Measurements from ENCODE around the gene DCBLD1. TPM values are rescaled to one million over a fixed set of nuclear protein-coding genes. Genes with fewer than 3 reads are reported as not detected.

The DCBLD1 gene
- total RNA-seq, 1 experiment from 2014 or later, result 11.2 TPM

GRCh38 chr6:117518870-117519269 lies 36.4 kb downstream of the DCBLD1 start:
- ChIA-PET CTCF (no interaction called here), POLR2A (no interaction called here)
- no peak overlapping the region for H3K27ac Mint-ChIP-seq
- no peaks in the 10 kb centered on the region for H3K27me3 Mint-ChIP-seq (ENCODE audit: low read depth)
- H3K36me3 Mint-ChIP-seq, result peaks cover 17% of the 10 kb centered on the region
- ATAC-seq (no peak), DNase-seq (ENCODE audit: low spot score) (no peak)
- peaks cover 18% of the 10 kb centered on the region for H3K9me3 Mint-ChIP-seq
- H3K4me1 Mint-ChIP-seq, result peaks cover 11% of the 10 kb centered on the region
- H3K4me3 Mint-ChIP-seq, result no peak overlapping the region
- TF ChIP-seq MLX (CRISPR knock-in tag; IDR thresholded peaks at IDR 0.05) (no peak), SP1 (CRISPR knock-in tag; conservative IDR thresholded peaks at IDR 0.05) (no peak), NR1H2 (CRISPR knock-in tag; IDR thresholded peaks at IDR 0.05) (no peak), RELA (CRISPR knock-in tag; IDR thresholded peaks at IDR 0.05; ENCODE audit: borderline replicate concordance) (no peak)

- Mint-ChIP-seq H3K9me3 (peaks cover 18% of the 10 kb centered on the region), H3K27me3 (ENCODE audit: low read depth) (no peaks in the 10 kb centered on the region), H3K36me3 (peaks cover 17% of the 10 kb centered on the region), H3K4me1 (peaks cover 17% of the 10 kb centered on the region), H3K4me3 (no peak overlapping the region), H3K27ac (no peak overlapping the region; the same call in 1 of the 2 replicates)
- POLR2A ChIA-PET, result no interaction called here
- CTCF ChIA-PET, result interaction anchor here (0.6 kb wide), 1 partner anchor 71 kb away, joined by 5 read pairs; no protein-coding TSS in a partner anchor
- no peak for ATAC-seq
- DNase-seq (ENCODE audit: low spot score), result no peak
- no peak for TF ChIP-seq AR (CRISPR knock-in tag; IDR thresholded peaks at IDR 0.05)
- TF ChIP-seq TCF7 (CRISPR knock-in tag; IDR thresholded peaks at IDR 0.05; ENCODE audit: low read depth), result no peak
- no peak for TF ChIP-seq HMGXB4 (CRISPR knock-in tag; IDR thresholded peaks at IDR 0.05)
Measured at GRCh38 chr6:117520603-117521395, 38.3 kb downstream of the DCBLD1 start.

GRCh38 chr6:117521791-117522502 lies 39.5 kb downstream of the DCBLD1 start:
- H3K27ac Mint-ChIP-seq, result no peak overlapping the region
- POLR2A ChIA-PET, result no interaction called here
- H3K27me3 Mint-ChIP-seq (ENCODE audit: low read depth), result no peaks in the 10 kb centered on the region
- peaks cover 11% of the 10 kb centered on the region for H3K36me3 Mint-ChIP-seq
- CTCF ChIA-PET, result no interaction called here
- peaks cover 12% of the 10 kb centered on the region for H3K9me3 Mint-ChIP-seq
- DNase-seq (ENCODE audit: low spot score), result no peak
- no peak overlapping the region for H3K4me3 Mint-ChIP-seq
- ATAC-seq, result no peak
- H3K4me1 Mint-ChIP-seq, result peaks cover 15% of the 10 kb centered on the region
- no peak for TF ChIP-seq ZNF232 (CRISPR knock-in tag; IDR thresholded peaks at IDR 0.05)
- no peak for TF ChIP-seq JAZF1 (CRISPR knock-in tag; IDR thresholded peaks at IDR 0.05)
- no peak for TF ChIP-seq ZNF512 (CRISPR knock-in tag; IDR thresholded peaks at IDR 0.05; ENCODE audit: borderline replicate concordance)
- no peak for TF ChIP-seq ZBTB21 (CRISPR knock-in tag; IDR thresholded peaks at IDR 0.05; ENCODE audit: borderline replicate concordance)
- no peak for TF ChIP-seq RORB (CRISPR knock-in tag; IDR thresholded peaks at IDR 0.05)
- TF ChIP-seq CTCF (IDR thresholded peaks at IDR 0.05), result no peak
- TF ChIP-seq AFF4 (CRISPR knock-in tag; IDR thresholded peaks at IDR 0.05; ENCODE audit: borderline replicate concordance), result no peak
- TF ChIP-seq MXD4 (CRISPR knock-in tag; IDR thresholded peaks at IDR 0.05; ENCODE audit: borderline replicate concordance), result no peak
- no peak for TF ChIP-seq USF1 (CRISPR knock-in tag; IDR thresholded peaks at IDR 0.05)
